Activated T-helper 1 cell treated with anti-CD3 and anti-CD28 coated beads, Interleukin-12 subunit alpha, Interleukin-12 subunit beta, Interleukin-2, Interleukin-4 antibody, amounts not matched to agents 30 ng/mL and 10 ng/mL and 1 ng/mL, durations not matched to agents 14 hours and 24 hours and 36 hours (primary cell): ENCODE measurements around the gene ANXA3. TPM values are rescaled to one million over a fixed set of nuclear protein-coding genes. Genes with fewer than 3 reads are reported as not detected.

ENCODE experiments used
- DNase-seq: peaks from one replicate; pipeline ENCODE4 v3.0.0; 2021; ENCODE audit warnings: low spot score
- H3K27ac Mint-ChIP-seq: one replicate; pipeline ENCODE4 v1.8.0; 2021; ENCODE audit warnings: mild to moderate bottlenecking, mixed read lengths
- H3K27me3 Mint-ChIP-seq: one replicate; pipeline ENCODE4 v1.8.0; 2022; ENCODE audit warnings: mild to moderate bottlenecking, moderate library complexity, mixed read lengths; ENCODE audit not compliant: insufficient read depth
- H3K36me3 Mint-ChIP-seq: one replicate; pipeline ENCODE4 v1.8.0; 2021; ENCODE audit warnings: low read depth, mixed read lengths
- H3K4me1 Mint-ChIP-seq: one replicate; pipeline ENCODE4 v1.8.0; 2021; ENCODE audit warnings: low read depth, mixed read lengths
- H3K4me3 Mint-ChIP-seq: one replicate; pipeline ENCODE4 v1.8.0; 2021; ENCODE audit warnings: mild to moderate bottlenecking, moderate library complexity, mixed read lengths
- H3K9me3 Mint-ChIP-seq: one replicate; pipeline ENCODE4 v1.8.0; 2021; ENCODE audit warnings: mixed read lengths
- intact Hi-C: fragments of 100-400 bp; cut with micrococcal nuclease; formaldehyde crosslinking; loops from one replicate; pipeline ENCODE4 v1.15.1; 2024
- total RNA-seq: library from RNA; stranded (reverse); gene quantifications from 2 replicates; pipeline ENCODE4 v1.2.3, GENCODE V29; 2022

Gene ANXA3
- total RNA-seq, 1 donor from 2014 or later = 9.2 TPM

DNA sequence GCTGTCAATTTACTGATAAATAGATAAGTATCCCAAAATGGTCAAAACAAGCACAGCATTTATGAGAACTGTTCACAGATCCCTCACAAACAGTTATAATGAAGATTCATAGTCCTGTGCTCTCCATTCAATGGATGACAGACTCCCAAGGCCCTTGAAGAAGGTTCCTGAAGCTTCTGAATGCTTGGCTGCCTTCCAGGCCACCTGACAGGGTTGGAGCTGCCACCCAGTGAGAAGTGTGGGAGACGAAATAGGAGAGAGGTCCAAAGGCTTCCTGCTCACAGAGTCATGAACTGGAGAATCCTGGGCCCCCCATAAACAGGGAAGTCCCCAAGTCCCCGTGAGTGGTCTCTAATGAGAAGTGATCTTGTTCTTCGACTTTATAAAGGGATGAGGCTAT is 26.0 kb upstream of the ANXA3 start:
- DNase-seq = no peak
- intact Hi-C loops = no loop called here
- no peaks in the 10 kb centered on the region for H3K4me1 Mint-ChIP-seq
- no peak overlapping the region for H3K27ac Mint-ChIP-seq
- H3K9me3 Mint-ChIP-seq = no peaks in the 10 kb centered on the region
- no peak overlapping the region for H3K4me3 Mint-ChIP-seq
- H3K36me3 Mint-ChIP-seq = no peaks in the 10 kb centered on the region
- H3K27me3 Mint-ChIP-seq = peaks cover 16% of the 10 kb centered on the region

DNA sequence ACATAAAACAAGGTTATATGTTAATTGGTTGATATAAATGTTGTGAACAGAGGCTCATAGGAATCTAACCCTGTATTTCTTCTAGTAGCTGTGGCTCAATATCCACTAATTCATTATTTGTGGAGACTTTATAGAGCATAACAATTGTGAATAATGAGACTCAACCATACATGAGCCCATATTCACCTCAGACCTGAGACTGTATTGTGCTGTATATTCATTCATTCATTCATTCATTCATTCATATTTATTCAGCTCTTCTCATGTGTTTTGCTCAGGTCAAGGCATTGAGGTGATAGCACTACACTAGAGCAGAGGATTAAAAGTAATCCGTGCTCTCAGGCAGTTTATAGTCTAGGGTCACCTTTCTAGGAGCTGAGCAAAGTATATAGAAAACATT is 24.5 kb upstream of the ANXA3 start:
- no peak for DNase-seq
- Mint-ChIP-seq H3K27me3 (peaks cover 18% of the 10 kb centered on the region), H3K4me1 (no peaks in the 10 kb centered on the region), H3K36me3 (no peaks in the 10 kb centered on the region), H3K4me3 (no peak overlapping the region), H3K9me3 (no peaks in the 10 kb centered on the region), H3K27ac (no peak overlapping the region)
- intact Hi-C loops = no loop called here

DNA sequence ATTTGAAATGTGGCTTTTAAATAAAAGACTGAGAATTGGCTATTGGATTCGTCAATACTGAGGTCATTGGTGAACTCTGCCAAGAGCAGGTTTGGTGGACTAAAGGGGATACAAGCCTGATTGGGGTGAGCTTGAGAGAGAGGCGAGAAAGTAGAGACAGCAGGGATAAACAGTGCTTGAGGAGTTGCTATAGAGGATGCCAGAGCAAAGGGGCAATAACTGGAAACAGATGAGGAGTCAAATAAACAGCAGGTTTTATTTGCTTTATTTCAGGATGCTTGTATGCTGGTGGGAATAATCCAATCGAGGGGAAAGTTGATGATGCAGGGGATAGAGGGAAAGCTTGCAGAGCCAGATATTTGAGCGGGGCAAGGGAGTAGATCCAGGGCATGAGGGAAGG is 24.0 kb upstream of the ANXA3 start:
- DNase-seq = no peak
- H3K4me1 Mint-ChIP-seq = no peaks in the 10 kb centered on the region
- H3K27me3 Mint-ChIP-seq = peaks cover 18% of the 10 kb centered on the region
- H3K27ac Mint-ChIP-seq = no peak overlapping the region
- intact Hi-C loops = no loop called here
- no peaks in the 10 kb centered on the region for H3K36me3 Mint-ChIP-seq
- no peaks in the 10 kb centered on the region for H3K9me3 Mint-ChIP-seq
- no peak overlapping the region for H3K4me3 Mint-ChIP-seq

DNA sequence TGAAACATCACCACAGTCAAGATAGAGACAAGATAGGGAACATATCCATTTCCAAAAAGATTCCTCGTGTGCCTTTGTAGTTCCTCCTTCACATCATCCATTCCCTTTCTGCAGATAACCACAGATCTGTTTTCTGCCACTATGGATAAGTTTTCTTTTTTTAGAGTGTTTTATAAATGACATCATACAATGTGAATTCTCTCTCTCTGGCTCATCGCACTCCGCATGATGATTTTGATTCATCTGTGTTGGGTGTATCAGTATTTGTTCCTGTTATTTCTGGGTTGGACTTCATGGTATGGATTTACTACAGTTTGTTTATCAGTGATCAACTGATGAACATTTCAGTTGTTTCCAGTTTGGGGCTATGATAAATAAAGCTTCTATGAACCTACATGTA is 23.2 kb upstream of the ANXA3 start:
- Mint-ChIP-seq H3K27me3 (peaks cover 14% of the 10 kb centered on the region), H3K36me3 (no peaks in the 10 kb centered on the region), H3K27ac (no peak overlapping the region), H3K4me1 (no peaks in the 10 kb centered on the region), H3K9me3 (no peaks in the 10 kb centered on the region), H3K4me3 (no peak overlapping the region)
- intact Hi-C loops = no loop called here
- DNase-seq = no peak

GRCh38 chr4:78529569-78530209 is 21.9 kb upstream of the ANXA3 start:
- DNase-seq = no peak
- H3K36me3 Mint-ChIP-seq = no peaks in the 10 kb centered on the region
- intact Hi-C loops = no loop called here
- no peak overlapping the region for H3K27ac Mint-ChIP-seq
- no peak overlapping the region for H3K4me3 Mint-ChIP-seq
- peaks cover 12% of the 10 kb centered on the region for H3K27me3 Mint-ChIP-seq
- H3K9me3 Mint-ChIP-seq = no peaks in the 10 kb centered on the region
- no peaks in the 10 kb centered on the region for H3K4me1 Mint-ChIP-seq

DNA sequence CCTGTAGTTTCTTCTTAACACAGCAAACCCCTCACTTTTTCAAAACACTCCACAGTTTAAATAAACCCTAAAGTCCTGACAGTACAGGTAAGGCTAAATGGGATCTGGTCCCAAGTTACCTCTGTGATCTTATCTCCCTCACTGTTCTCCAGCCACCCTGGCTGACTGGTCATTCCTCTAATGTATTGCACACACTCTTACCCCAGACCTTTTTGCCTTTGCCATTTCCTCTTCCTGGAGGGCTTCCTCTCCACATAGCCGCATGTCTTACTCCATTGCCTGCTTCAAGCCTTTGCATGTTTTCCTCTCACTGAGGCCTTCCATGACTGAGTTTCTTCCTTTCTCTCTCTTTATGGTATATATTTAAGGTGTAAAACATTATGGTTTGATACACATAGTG is 19.5 kb upstream of the ANXA3 start:
- H3K27me3 Mint-ChIP-seq = peaks cover 12% of the 10 kb centered on the region
- no peak overlapping the region for H3K27ac Mint-ChIP-seq
- no peak overlapping the region for H3K4me3 Mint-ChIP-seq
- no peaks in the 10 kb centered on the region for H3K4me1 Mint-ChIP-seq
- H3K36me3 Mint-ChIP-seq = no peaks in the 10 kb centered on the region
- intact Hi-C loops = no loop called here
- DNase-seq = no peak
- H3K9me3 Mint-ChIP-seq = no peaks in the 10 kb centered on the region

- Mint-ChIP-seq H3K36me3 (no peaks in the 10 kb centered on the region), H3K9me3 (no peaks in the 10 kb centered on the region), H3K4me1 (no peaks in the 10 kb centered on the region), H3K27me3 (peaks cover 12% of the 10 kb centered on the region), H3K27ac (no peak overlapping the region), H3K4me3 (no peak overlapping the region)
- DNase-seq = no peak
- intact Hi-C loops = no loop called here
These were observed 17.7 kb upstream of the ANXA3 start for GRCh38 chr4:78533854-78534253.

GRCh38 chr4:78534286-78534955 is 17.1 kb upstream of the ANXA3 start:
- Mint-ChIP-seq H3K36me3 (no peaks in the 10 kb centered on the region), H3K27me3 (peaks cover 12% of the 10 kb centered on the region), H3K4me1 (no peaks in the 10 kb centered on the region), H3K4me3 (no peak overlapping the region), H3K27ac (no peak overlapping the region), H3K9me3 (no peaks in the 10 kb centered on the region)
- no peak for DNase-seq
- intact Hi-C loops = no loop called here

DNA sequence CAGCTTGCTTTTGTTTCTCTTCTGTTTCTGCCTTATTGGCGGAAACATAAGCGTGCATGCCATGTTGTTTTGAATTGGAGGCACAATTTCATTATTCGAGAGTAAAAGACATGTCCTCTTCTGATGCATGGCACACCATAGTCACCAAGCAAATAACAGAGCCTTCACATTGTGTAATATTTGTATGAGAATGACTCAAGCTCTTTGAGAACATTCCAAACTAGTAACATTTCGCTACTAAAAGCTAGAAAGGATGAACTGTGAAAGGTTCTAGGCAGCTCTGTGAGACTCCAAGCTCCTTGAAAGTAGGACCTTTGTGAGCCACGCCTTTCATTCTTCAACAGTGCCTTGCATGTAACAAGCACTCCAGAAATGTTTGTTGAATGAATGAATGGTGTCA is 9.2 kb upstream of the ANXA3 start:
- no peak for DNase-seq
- Mint-ChIP-seq H3K27ac (no peak overlapping the region), H3K4me3 (no peak overlapping the region), H3K4me1 (no peaks in the 10 kb centered on the region), H3K9me3 (no peaks in the 10 kb centered on the region), H3K36me3 (no peaks in the 10 kb centered on the region), H3K27me3 (peaks cover 14% of the 10 kb centered on the region)
- intact Hi-C loops = no loop called here

DNA sequence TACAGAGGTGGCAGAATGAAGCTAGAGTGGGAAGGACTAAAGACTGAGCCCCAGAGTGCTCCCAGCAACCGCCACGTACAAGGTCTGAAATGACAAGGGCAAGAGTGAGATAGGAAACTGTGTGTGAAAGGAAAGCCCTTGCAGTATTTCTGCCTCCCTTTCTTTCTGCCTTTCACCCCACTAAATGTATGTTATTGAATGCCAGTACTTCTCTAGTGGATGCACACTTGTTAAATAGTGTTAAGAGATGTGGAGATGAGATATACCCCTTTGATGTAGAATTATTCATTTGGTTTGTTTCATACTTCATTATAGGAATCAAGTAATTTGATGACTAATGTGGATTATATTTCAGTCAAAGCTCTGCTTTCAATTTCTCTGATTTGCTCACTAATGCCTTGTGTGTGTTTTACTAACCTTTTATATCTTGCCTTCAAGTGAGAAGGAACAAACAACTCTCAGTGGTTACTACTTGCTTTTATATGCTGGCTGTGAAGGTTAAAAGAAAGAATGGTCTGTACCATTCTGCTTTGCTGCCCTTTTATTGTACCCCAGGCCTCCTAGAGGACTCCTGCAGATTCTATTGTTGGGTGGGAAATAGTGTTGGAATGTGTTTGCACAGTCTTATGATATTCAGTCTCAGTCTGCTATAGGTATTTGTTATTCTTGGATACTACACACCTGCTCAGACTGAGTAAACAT is 8.0 kb upstream of the ANXA3 start:
- intact Hi-C loops = loop anchor here (1.0 kb wide), 1 partner anchor 9 kb away; no protein-coding TSS in a partner anchor
- Mint-ChIP-seq H3K4me3 (no peak overlapping the region), H3K9me3 (no peaks in the 10 kb centered on the region), H3K36me3 (no peaks in the 10 kb centered on the region), H3K27me3 (peaks cover 14% of the 10 kb centered on the region), H3K4me1 (no peaks in the 10 kb centered on the region), H3K27ac (no peak overlapping the region)
- no peak for DNase-seq

DNA sequence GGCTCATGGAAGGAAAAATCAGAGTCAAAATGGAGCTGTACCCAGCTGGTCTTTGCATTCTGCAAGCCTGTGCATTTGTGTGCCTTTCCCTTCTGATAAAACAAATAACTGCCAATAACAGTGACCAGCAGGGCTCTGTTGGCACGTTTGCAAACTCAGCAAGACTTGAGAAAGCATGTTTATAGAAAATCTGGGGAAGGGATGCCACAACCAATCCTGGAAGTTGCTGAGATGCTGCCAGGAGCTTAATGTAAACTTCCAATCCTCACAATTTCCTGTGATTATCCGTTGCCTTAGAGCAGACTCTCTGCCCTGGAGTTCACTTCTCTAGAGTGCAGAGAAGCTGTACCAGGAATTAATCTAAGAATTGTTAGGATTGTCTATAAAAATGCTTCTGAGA is 6.9 kb upstream of the ANXA3 start:
- Mint-ChIP-seq H3K27ac (no peak overlapping the region), H3K4me3 (no peak overlapping the region), H3K4me1 (no peaks in the 10 kb centered on the region), H3K9me3 (no peaks in the 10 kb centered on the region), H3K36me3 (no peaks in the 10 kb centered on the region), H3K27me3 (peaks cover 14% of the 10 kb centered on the region)
- intact Hi-C loops = no loop called here
- no peak for DNase-seq

- no peak for DNase-seq
- Mint-ChIP-seq H3K4me3 (no peak overlapping the region), H3K9me3 (no peaks in the 10 kb centered on the region), H3K4me1 (no peaks in the 10 kb centered on the region), H3K27me3 (peaks cover 19% of the 10 kb centered on the region), H3K27ac (no peak overlapping the region), H3K36me3 (no peaks in the 10 kb centered on the region)
- intact Hi-C loops = no loop called here
These were observed 6.0 kb upstream of the ANXA3 start for GRCh38 chr4:78545275-78546246.
